ENCODE results near the gene HSPA12B.

HSPA12B gene

GRCh38 chr20:3730803-3731672 is 1.4 kb upstream of the HSPA12B start:
- no peak for DNase-seq

- DNase-seq, result no peak
Measured at GRCh38 chr20:3731944-3732326, 550 bp upstream of the HSPA12B start.

GRCh38 chr20:3733119-3733995 is 872 bp downstream of the HSPA12B start:
- no peak for DNase-seq

GRCh38 chr20:3734111-3734843 is 1.8 kb downstream of the HSPA12B start:
- no peak for DNase-seq

- no peak for DNase-seq
Measured at GRCh38 chr20:3735768-3736167, 3.3 kb downstream of the HSPA12B start.

GRCh38 chr20:3738111-3739053 is 5.9 kb downstream of the HSPA12B start:
- no peak for DNase-seq

GRCh38 chr20:3739054-3739925 is 6.8 kb downstream of the HSPA12B start:
- no peak for DNase-seq

- no peak for DNase-seq
Measured at GRCh38 chr20:3739926-3740451, 7.5 kb downstream of the HSPA12B start.

- no peak for DNase-seq
Measured at GRCh38 chr20:3740615-3741301, 8.3 kb downstream of the HSPA12B start.

- DNase-seq, result no peak
Measured at GRCh38 chr20:3741836-3742458, 9.5 kb downstream of the HSPA12B start.

GRCh38 chr20:3743251-3743650 is 10.8 kb downstream of the HSPA12B start:
- DNase-seq, result no peak

GRCh38 chr20:3744037-3744436 is 11.6 kb downstream of the HSPA12B start:
- DNase-seq, result no peak

- DNase-seq, result peak in 1 of 2 experiments; percentile 26
Measured at GRCh38 chr20:3744806-3745685, 12.6 kb downstream of the HSPA12B start.

GRCh38 chr20:3745686-3746173 is 13.2 kb downstream of the HSPA12B start:
- DNase-seq, result no peak

- no peak for DNase-seq
Measured at GRCh38 chr20:3747471-3747870, 15.0 kb downstream of the HSPA12B start.

- no peak for DNase-seq
Measured at GRCh38 chr20:3748073-3748472, 15.6 kb downstream of the HSPA12B start.

GRCh38 chr20:3749087-3749688 is 16.7 kb downstream of the HSPA12B start:
- no peak for DNase-seq

All from SHP77 (cell line).